GM12892 (cell line): Measurements from ENCODE around the gene CDH8.

ENCODE experiments used
- POLR2A ChIP-seq: IDR thresholded peaks from 2 replicates; pipeline ENCODE4 v1.6.1; 2011; ENCODE audit warnings: low read depth, low read length, control low read depth
- POLR2AphosphoS5 ChIP-seq: IDR thresholded peaks from 2 replicates; pipeline ENCODE4 v1.6.1; 2011; ENCODE audit warnings: low read depth, low read length, control low read depth

DNA sequence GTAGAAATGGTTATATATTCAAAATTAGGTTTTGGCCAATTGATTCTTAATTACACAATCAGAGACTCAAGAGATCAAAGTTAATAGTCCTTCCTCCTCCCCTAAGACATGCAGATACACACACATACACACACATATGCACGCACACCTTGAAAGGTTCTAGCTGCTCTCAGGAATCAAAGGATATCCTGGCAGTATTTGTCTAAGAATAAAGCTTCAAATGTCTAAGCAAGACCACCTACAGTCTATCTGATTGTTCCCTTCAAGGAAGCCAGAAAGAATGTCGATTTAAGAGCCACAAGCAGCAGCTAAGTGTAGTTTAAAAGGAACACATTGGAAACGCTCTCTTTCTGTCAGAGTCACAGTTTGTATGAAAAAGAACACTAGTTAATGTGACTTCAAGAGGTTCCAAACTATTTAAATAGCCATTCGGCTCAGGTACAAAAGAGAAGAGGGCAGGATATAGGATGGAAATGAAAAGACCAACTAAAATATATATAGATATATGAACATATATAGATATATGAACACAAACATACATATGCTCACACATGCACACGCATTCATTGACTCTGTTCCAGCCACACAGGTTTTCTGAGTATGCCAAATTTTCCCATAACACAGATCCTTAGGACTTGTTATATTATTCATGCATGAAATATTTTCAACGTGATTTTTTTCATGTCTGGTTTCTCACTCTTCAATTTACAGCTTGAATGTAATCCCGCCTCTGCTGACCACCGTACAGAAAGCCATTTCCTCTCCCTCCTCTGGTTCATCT lies 79.0 kb downstream of the CDH8 start:
- TF ChIP-seq POLR2A (no peak), POLR2AphosphoS5 (no peak)
